ENCODE measurements around the gene EZH1.
A peak's percentile ranks its signal among the peaks of the same experiment; 100 is the strongest.

EZH1 gene

GRCh38 chr17:42675348-42675964 is 69.4 kb downstream of the EZH1 start:
- Histone ChIP-seq H3K27ac (ENCODE audit: low read length) (peak overlapping the region; percentile 87), H3K4me1 (ENCODE audit: control insufficient read depth, insufficient read depth, low read length) (peaks cover 56% of the 10 kb centered on the region), H3K27me3 (ENCODE audit: control insufficient read depth in 1 of 2, insufficient read depth in 2 of 2, low read length in 2 of 2) (no peaks in the 10 kb centered on the region), H3K9me3 (ENCODE audit: control insufficient read depth in 2 of 2, low read length in 2 of 2) (no peaks in the 10 kb centered on the region), H3K36me3 (ENCODE audit: control insufficient read depth in 2 of 2, insufficient read depth in 2 of 2, low read length in 2 of 2) (peaks cover 22 to 24% of the 10 kb centered on the region in 2 donors), H3K4me3 (ENCODE audit: low read length in 2 of 2) (peak overlapping the region; percentile 92 to 96), H3K9ac (ENCODE audit: low read length in 2 of 2) (peak overlapping the region; percentile 82 to 89)

- no peaks in the 10 kb centered on the region for H3K27me3 ChIP-seq (ENCODE audit: control insufficient read depth in 1 of 2, insufficient read depth in 2 of 2, low read length in 2 of 2)
- no peaks in the 10 kb centered on the region for H3K9me3 ChIP-seq (ENCODE audit: control insufficient read depth in 2 of 2, low read length in 2 of 2)
- H3K9ac ChIP-seq (ENCODE audit: low read length in 2 of 2) = peak overlapping the region; percentile 82 to 89
- peak overlapping the region; percentile 87 for H3K27ac ChIP-seq (ENCODE audit: low read length)
- peaks cover 22 to 26% of the 10 kb centered on the region in 2 donors for H3K36me3 ChIP-seq (ENCODE audit: control insufficient read depth in 2 of 2, insufficient read depth in 2 of 2, low read length in 2 of 2)
- peaks cover 50% of the 10 kb centered on the region for H3K4me1 ChIP-seq (ENCODE audit: control insufficient read depth, insufficient read depth, low read length)
- peak overlapping the region; percentile 92 to 96 for H3K4me3 ChIP-seq (ENCODE audit: low read length in 2 of 2)
These were observed 70.0 kb downstream of the EZH1 start for GRCh38 chr17:42674755-42675347.

GRCh38 chr17:42673885-42674754 is 70.7 kb downstream of the EZH1 start:
- H3K27ac ChIP-seq (ENCODE audit: low read length) = peak overlapping the region; percentile 87
- H3K36me3 ChIP-seq (ENCODE audit: control insufficient read depth in 2 of 2, insufficient read depth in 2 of 2, low read length in 2 of 2) = peaks cover 29 to 32% of the 10 kb centered on the region in 2 donors
- no peaks in the 10 kb centered on the region for H3K9me3 ChIP-seq (ENCODE audit: control insufficient read depth in 2 of 2, low read length in 2 of 2)
- H3K4me1 ChIP-seq (ENCODE audit: control insufficient read depth, insufficient read depth, low read length) = peaks cover 50% of the 10 kb centered on the region
- no peaks in the 10 kb centered on the region for H3K27me3 ChIP-seq (ENCODE audit: control insufficient read depth in 1 of 2, insufficient read depth in 2 of 2, low read length in 2 of 2)
- peak overlapping the region; percentile 47 to 89 for H3K9ac ChIP-seq (ENCODE audit: low read length in 2 of 2)
- peak overlapping the region; percentile 92 to 96 for H3K4me3 ChIP-seq (ENCODE audit: low read length in 2 of 2)

- Histone ChIP-seq H3K4me3 (ENCODE audit: low read length in 2 of 2) (peak overlapping the region; percentile 16 to 55), H3K9ac (ENCODE audit: low read length in 2 of 2) (peak overlapping the region in 1 of 2 donors; percentile 22), H3K4me1 (ENCODE audit: control insufficient read depth, insufficient read depth, low read length) (peaks cover 49% of the 10 kb centered on the region), H3K27me3 (ENCODE audit: control insufficient read depth in 1 of 2, insufficient read depth in 2 of 2, low read length in 2 of 2) (no peaks in the 10 kb centered on the region), H3K9me3 (ENCODE audit: control insufficient read depth in 2 of 2, low read length in 2 of 2) (no peaks in the 10 kb centered on the region), H3K36me3 (ENCODE audit: control insufficient read depth in 2 of 2, insufficient read depth in 2 of 2, low read length in 2 of 2) (peaks cover 32 to 34% of the 10 kb centered on the region in 2 donors), H3K27ac (ENCODE audit: low read length) (peak overlapping the region; percentile 87)
These were observed 71.5 kb downstream of the EZH1 start for GRCh38 chr17:42673266-42673884.

- no peak overlapping the region for H3K27ac ChIP-seq (ENCODE audit: low read length)
- no peaks in the 10 kb centered on the region for H3K27me3 ChIP-seq (ENCODE audit: control insufficient read depth in 1 of 2, insufficient read depth in 2 of 2, low read length in 2 of 2)
- peaks cover 34 to 35% of the 10 kb centered on the region in 2 donors for H3K36me3 ChIP-seq (ENCODE audit: control insufficient read depth in 2 of 2, insufficient read depth in 2 of 2, low read length in 2 of 2)
These were observed 72.8 kb downstream of the EZH1 start for GRCh38 chr17:42672038-42672437.

GRCh38 chr17:42670789-42671657 is 73.8 kb downstream of the EZH1 start:
- peaks cover 57% of the 10 kb centered on the region for H3K4me1 ChIP-seq (ENCODE audit: control insufficient read depth, insufficient read depth, low read length)
- H3K9ac ChIP-seq (ENCODE audit: low read length in 2 of 2) = no peak overlapping the region
- H3K4me3 ChIP-seq (ENCODE audit: low read length in 2 of 2) = no peak overlapping the region
- H3K36me3 ChIP-seq (ENCODE audit: control insufficient read depth in 2 of 2, insufficient read depth in 2 of 2, low read length in 2 of 2) = peaks cover 43 to 44% of the 10 kb centered on the region in 2 donors
- no peaks in the 10 kb centered on the region for H3K27me3 ChIP-seq (ENCODE audit: control insufficient read depth in 1 of 2, insufficient read depth in 2 of 2, low read length in 2 of 2)
- no peak overlapping the region for H3K27ac ChIP-seq (ENCODE audit: low read length)
- no peaks in the 10 kb centered on the region for H3K9me3 ChIP-seq (ENCODE audit: control insufficient read depth in 2 of 2, low read length in 2 of 2)

More at GRCh38 chr17:42672038-42672437, 72.8 kb downstream of the EZH1 start:
- peaks cover 54% of the 10 kb centered on the region for H3K4me1 ChIP-seq (ENCODE audit: control insufficient read depth, insufficient read depth, low read length)
- no peaks in the 10 kb centered on the region for H3K9me3 ChIP-seq (ENCODE audit: control insufficient read depth in 2 of 2, low read length in 2 of 2)
- no peak overlapping the region for H3K4me3 ChIP-seq (ENCODE audit: low read length in 2 of 2)
- no peak overlapping the region for H3K9ac ChIP-seq (ENCODE audit: low read length in 2 of 2)

GRCh38 chr17:42669977-42670788 is 74.7 kb downstream of the EZH1 start:
- Histone ChIP-seq H3K9me3 (ENCODE audit: control insufficient read depth in 2 of 2, low read length in 2 of 2) (no peaks in the 10 kb centered on the region), H3K4me1 (ENCODE audit: control insufficient read depth, insufficient read depth, low read length) (peaks cover 49% of the 10 kb centered on the region), H3K27ac (ENCODE audit: low read length) (peak overlapping the region; percentile 41), H3K36me3 (ENCODE audit: control insufficient read depth in 2 of 2, insufficient read depth in 2 of 2, low read length in 2 of 2) (peaks cover 48 to 49% of the 10 kb centered on the region in 2 donors), H3K4me3 (ENCODE audit: low read length in 2 of 2) (no peak overlapping the region), H3K27me3 (ENCODE audit: control insufficient read depth in 1 of 2, insufficient read depth in 2 of 2, low read length in 2 of 2) (no peaks in the 10 kb centered on the region), H3K9ac (ENCODE audit: low read length in 2 of 2) (no peak overlapping the region)

GRCh38 chr17:42669705-42669976 is 75.2 kb downstream of the EZH1 start:
- Histone ChIP-seq H3K9me3 (ENCODE audit: control insufficient read depth in 2 of 2, low read length in 2 of 2) (no peaks in the 10 kb centered on the region), H3K27ac (ENCODE audit: low read length) (peak overlapping the region; percentile 41), H3K4me1 (ENCODE audit: control insufficient read depth, insufficient read depth, low read length) (peaks cover 44% of the 10 kb centered on the region), H3K4me3 (ENCODE audit: low read length in 2 of 2) (no peak overlapping the region), H3K9ac (ENCODE audit: low read length in 2 of 2) (no peak overlapping the region), H3K36me3 (ENCODE audit: control insufficient read depth in 2 of 2, insufficient read depth in 2 of 2, low read length in 2 of 2) (peaks cover 48 to 49% of the 10 kb centered on the region in 2 donors), H3K27me3 (ENCODE audit: control insufficient read depth in 1 of 2, insufficient read depth in 2 of 2, low read length in 2 of 2) (no peaks in the 10 kb centered on the region)

- H3K4me3 ChIP-seq (ENCODE audit: low read length in 2 of 2) = peak overlapping the region in 1 of 2 donors; percentile 29
- H3K4me1 ChIP-seq (ENCODE audit: control insufficient read depth, insufficient read depth, low read length) = peaks cover 27% of the 10 kb centered on the region
- no peak overlapping the region for H3K9ac ChIP-seq (ENCODE audit: low read length in 2 of 2)
- H3K9me3 ChIP-seq (ENCODE audit: control insufficient read depth in 2 of 2, low read length in 2 of 2) = no peaks in the 10 kb centered on the region
- H3K36me3 ChIP-seq (ENCODE audit: control insufficient read depth in 2 of 2, insufficient read depth in 2 of 2, low read length in 2 of 2) = peaks cover 41 to 48% of the 10 kb centered on the region in 2 donors
- H3K27ac ChIP-seq (ENCODE audit: low read length) = peak overlapping the region; percentile 74
- no peaks in the 10 kb centered on the region for H3K27me3 ChIP-seq (ENCODE audit: control insufficient read depth in 1 of 2, insufficient read depth in 2 of 2, low read length in 2 of 2)
These were observed 77.5 kb downstream of the EZH1 start for GRCh38 chr17:42667088-42667951.
